NCI-H510A (cell line): ENCODE measurements around the gene IQCN.

Source experiments
- DNase-seq: peaks from one replicate; lab custom pipeline; 2025; lab: John Stamatoyannopoulos, UW

The IQCN gene

DNA sequence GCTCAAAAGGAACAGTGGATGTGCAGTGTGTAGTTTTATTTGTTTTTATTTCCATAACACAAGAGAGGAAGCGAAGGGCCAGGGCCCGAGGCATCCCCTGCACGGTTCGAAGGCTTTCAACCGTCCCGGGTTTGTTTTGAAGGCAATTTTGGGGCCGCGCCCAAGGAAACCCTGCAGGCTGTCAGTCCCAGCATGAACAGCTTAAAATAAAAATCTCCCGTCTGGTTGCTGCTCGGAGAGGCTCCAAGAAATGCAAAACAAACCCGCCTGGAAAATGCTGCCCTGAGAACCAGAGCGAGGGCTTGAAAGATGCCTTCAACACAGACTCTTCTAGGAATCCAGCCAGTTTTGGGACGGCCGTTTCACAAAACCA, 32.6 kb upstream of the IQCN start:
- no peak for DNase-seq

DNA sequence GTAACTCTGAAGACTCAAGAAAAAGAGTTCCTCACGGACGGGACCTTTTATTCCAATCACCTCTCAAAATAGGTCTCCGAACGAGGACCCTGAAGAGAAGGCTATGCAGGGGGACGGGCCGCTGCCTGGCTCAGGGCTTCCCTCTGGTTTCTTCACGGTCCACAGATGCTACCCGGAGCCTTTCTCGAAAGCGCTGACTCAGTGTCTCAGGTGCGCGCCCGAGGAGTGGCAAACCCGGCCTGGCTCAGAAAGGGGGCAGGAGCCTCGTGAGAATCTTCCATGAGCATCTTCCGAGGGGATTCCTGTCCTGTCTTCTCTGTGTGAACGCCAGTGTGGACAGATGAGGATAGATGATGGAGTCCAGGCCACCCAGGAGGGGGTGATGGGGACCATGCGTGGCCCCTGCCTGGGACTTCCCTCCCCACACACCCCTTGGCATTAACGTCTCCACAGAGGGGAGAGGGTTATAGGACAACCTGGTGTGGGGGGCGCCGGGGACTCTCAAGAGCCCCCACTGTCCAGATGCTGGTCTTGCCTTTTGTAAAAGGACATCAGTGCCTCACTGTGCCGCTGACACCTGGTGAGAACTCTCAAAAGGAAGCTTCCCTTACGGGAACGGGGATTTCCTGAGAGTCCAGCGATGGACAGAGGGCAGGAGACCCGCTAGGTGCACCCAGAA, 32.1 kb upstream of the IQCN start:
- DNase-seq: no peak

DNA sequence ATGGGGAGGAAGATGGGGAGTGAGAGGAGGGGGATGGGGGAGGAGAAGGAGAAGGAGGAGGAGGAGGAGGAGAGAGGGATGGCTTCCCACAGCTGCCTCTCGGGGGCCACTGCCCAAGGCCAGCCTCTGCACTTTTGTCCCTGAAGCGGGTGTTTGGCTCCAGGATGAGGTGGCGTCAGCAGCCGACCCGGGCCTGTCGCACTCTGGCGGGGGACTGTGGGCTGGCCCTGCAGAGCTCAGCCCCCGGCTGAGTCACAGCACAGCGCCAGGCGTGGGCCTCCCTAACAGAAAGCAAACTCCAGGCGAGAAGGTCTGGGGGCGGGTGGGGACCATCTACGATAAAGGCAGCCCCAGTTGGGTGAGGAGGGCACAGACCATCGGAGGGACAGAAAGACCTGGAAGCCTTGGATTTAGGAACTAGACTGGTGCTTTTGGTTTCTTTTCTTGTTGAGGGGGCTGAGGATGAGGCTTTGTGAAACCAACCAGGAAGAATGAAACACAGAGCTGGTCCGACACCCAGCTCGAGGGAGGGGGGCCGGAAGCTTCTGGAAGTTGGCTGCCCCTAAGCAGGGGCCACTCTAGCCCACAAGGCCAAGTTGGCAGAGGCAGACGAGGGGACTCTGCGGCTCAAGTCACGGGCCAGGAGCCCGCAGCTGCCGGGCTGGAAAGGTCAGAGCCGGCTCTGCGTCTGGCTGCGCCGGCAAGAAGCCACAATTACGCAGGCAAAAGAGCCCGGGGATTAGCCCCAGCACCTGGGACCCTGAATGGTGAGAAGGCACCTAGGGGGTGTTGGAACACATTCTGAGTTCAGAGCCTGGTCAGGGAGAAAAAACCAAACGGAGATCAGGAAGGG, 30.4 kb upstream of the IQCN start:
- DNase-seq: peak; percentile 78

DNA sequence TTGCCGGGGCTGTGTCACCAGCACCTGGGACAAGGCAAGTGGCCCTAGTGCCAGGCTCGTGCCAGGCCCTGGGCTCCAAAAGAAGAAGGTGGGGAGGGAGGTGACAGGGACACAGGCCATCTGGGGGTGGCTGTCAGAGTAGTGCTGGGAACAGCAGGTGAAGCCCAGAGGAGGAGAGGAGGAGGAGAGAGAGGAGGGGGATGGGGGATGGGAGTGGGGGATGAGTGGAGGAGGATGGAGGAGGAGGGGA, 29.9 kb upstream of the IQCN start:
- peak; percentile 78 for DNase-seq

DNA sequence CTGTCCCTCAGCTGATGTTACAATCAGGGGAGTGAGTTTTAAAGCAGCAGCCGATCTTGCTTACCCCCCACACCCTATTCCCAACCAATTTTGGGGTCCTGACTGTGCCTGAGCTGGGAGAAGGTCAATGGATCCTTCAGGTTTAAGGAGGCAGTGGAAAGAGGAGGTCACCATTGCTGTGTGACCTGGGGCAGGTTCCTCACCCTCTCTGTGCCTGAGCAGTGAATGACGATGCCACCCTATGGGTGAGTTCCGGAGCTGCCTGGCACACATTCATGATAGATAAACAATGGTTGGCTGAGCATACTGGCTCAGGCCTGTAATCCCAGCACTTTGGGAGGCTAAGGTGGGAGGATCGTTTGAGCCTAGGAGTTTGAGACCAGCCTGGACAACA, 27.5 kb upstream of the IQCN start:
- no peak for DNase-seq

DNA sequence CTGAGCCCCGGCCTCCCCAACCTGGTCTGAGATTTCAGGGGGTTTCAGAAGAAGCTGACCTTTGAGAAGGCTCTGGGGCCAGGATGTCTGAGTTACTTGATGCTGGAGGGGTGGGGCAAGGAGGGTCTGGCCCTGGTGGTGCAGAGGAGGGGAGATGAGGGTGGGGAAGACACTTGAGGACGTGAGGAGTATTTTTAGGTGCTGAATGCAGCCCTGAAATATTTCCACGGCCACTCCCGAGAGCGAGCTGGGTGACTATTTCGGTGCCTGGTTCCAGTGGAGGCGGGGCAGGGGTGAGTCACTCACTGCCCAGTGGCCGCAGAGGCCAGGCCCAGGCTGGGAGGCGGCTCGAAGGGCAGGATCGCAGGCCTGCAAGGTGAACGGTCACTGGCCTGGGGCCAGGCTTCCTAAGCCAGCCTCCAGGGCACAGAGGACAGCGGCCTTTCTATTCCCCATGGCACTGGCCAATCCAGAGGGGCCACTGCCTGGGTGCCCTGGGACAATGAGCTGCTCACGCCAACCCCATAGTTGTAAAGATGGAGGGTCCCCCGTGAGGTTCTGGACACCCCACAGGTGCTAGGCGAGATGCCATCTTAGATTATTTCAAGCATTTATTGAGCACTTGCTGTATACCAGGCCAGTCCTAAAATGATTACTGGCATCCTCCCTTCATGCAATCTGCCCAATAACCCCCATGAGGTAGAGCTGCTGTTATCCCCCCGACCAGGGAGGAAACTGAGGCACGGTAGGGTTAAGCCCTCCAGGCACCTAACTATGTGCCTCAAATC, 26.9 kb upstream of the IQCN start:
- DNase-seq: no peak

DNA sequence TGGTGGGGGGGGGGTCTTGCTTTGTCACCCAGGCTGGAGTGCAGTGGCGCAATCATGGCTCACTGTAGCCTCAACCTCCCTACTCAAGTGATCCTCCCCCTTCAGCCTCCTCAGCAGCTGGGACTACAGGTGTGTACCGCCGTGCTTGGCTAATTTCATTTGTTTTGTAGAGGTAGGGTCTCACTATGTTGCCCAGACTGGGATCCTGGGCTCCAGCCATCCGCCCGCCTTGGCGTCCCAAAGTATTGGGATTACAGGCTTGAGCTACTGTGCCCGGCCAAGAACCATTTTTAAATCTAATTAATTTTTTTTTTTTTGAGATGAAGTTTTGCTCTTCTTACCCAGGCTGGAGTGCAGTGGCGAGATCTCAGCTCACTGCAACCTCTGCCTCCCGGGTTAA, 25.4 kb upstream of the IQCN start:
- DNase-seq: no peak

DNA sequence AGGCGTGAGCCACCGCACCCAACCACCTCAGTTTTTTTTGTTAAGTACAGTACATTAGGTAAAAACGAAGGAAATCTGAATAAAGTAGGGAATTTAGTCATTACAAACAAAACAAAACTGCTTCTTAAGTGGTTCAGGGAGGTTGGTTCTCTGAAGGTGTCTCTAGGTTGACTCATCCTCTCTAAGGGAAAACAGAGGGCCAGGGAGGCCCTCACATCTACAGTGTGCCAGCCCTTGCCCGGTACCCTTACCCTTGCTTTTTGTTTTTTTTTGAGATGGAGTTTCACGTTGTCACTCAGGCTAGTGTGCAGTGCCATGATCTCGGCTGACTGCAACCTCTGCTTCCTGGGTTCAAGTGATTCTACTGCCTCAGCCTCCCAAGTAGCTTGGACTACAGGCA, 24.3 kb upstream of the IQCN start:
- DNase-seq: no peak

DNA sequence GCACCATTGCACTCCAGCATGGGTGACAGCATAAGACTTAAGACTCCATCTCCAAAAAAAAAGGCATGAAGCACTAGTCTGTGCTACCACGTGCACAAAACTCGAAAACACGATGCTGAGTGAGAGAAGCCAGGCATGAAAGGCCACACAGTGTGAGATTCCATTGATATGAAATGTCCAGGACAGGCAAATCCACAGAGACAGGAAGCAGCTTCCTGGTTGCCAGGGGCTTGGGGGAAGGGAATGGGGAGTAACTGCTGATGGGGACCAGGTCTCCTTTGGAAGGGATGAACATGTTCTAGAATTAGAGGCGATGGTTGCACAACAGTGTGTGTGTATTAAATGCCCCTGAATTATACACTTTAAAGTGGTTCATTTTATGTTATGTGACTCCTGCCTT, 23.1 kb upstream of the IQCN start:
- DNase-seq: no peak

DNA sequence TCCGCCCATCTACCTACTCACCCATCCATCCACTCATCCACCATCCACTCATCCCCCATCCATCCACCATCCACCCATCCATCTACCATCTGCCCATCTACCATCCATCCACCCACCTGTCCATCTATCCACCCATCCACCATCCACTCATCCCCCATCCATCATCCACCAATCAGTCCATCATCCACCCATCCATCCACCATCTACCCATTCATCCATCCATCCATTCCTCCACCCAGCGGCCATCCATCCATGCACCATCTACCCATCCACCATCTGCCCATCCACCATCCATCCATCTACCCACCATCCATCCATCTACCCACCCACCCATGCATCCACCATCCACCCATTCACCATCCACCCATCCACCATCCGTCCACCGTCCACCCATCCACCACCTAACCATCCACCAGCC, 20.8 kb upstream of the IQCN start:
- no peak for DNase-seq

DNA sequence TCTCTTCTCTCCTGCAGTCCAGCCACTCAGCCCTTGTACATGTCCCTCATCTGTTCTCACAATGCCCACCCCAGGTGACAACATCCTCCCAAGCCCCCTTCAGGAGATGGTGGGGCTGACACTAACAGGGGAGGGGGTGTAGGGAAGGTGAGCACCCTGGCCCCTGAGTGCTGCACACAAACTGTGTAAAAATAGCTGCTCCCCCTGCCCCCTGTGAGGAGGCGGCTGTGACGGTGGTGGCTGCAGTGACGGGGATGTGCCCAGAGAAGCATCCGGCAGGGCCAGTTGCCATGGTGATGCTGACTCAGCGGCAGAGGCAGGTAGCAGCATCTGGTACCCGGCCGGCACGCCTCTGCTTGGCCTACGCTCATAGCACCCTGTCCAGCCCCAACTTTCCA, 20.2 kb upstream of the IQCN start:
- peak; percentile 34 for DNase-seq

DNA sequence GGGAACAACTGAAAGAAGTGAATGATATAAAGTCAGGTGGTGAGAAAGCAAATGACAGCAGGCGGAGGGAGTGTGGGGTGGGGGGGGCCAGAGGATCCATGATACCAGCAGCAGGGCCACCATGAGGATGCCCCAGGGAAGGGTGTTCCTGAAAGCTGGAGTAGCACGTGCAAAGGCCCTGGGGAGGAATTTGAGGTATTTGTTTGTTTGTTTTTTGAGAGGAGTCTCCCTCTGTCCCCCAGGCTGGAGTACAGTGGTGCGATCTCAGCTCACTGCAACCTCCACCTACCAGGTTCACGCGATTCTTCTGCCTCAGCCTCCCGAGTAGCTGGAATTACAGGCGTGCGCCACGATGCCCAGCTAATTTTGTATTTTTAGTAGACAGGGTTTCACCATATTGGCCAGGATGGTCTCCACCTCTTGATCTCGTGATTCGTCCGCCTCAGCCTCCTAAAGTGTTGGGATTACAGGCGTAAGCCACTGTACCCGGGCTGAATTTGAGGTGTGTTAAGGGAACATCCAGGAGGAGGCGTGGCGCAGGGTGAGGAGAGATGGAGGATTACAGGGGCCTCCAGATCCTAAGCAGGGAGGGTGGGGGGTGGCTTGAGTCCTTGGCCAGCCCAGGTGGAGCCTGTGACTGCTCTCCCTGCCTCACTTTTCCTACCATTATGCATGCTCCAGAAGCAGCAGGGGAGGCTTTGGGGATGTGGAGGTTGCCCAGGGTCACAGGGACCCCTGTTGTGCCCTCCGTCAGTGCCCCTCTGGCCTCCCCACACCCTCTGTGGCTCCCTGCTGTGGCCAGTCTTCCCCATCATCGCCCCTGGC, 19.6 kb upstream of the IQCN start:
- DNase-seq: no peak

DNA sequence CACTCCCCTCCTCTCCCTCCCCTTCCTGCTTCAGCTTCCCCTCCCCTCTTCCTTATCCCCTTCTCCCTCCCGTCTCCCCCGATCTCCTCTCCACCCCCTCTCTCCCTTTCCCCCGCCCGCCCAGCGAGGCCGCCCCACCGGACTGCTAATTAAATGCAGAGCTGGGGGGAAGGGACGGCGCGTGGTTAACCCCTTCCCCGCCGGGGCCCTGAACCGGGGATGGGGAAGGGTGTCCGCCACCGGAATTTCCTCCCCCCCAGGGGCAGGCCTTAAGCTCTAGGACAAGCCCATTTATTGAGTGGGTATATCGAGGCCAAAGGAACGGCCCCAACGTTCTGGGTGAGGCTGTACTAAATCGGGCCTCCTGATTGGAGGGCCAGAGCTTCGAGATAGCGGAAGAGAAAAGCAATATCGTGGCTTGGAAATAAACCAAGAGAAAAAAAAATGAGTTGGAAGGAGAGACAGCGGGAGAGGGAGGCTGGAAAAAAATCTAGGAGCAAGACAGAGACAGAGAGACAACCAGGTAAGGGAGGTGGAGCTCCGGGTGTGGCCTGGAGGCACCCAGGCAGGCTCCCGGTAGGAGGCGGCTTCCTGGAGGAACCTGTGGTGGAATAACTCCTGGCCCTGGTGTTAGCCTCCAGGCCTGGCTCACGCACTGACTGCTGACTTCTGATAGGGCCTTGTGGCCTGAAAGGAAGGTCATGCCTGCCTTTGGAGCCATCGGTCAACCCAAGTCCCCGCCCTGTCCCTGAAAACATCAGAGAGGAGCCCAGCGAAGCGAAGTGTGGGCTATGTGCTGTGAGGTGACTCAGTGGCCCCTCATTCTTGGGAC, 18.8 kb upstream of the IQCN start:
- peak; percentile 54 for DNase-seq

DNA sequence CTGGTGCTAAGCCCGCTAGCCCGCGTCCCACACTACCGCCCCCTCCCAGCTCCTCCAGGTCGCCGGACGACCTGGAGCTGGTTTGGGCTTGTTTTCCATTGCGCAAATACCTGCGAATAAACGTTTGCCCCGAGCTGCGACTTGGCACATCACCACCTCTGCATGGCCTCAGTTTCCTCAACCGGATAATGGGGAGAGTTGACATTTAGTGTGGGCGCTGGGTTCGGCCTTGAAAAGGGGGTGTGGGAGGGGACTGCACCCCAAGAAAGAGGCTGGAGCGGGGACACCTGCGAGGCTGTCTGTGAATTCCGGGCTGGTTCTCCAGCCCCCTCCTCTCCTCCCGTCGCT, 18.2 kb upstream of the IQCN start:
- no peak for DNase-seq

DNA sequence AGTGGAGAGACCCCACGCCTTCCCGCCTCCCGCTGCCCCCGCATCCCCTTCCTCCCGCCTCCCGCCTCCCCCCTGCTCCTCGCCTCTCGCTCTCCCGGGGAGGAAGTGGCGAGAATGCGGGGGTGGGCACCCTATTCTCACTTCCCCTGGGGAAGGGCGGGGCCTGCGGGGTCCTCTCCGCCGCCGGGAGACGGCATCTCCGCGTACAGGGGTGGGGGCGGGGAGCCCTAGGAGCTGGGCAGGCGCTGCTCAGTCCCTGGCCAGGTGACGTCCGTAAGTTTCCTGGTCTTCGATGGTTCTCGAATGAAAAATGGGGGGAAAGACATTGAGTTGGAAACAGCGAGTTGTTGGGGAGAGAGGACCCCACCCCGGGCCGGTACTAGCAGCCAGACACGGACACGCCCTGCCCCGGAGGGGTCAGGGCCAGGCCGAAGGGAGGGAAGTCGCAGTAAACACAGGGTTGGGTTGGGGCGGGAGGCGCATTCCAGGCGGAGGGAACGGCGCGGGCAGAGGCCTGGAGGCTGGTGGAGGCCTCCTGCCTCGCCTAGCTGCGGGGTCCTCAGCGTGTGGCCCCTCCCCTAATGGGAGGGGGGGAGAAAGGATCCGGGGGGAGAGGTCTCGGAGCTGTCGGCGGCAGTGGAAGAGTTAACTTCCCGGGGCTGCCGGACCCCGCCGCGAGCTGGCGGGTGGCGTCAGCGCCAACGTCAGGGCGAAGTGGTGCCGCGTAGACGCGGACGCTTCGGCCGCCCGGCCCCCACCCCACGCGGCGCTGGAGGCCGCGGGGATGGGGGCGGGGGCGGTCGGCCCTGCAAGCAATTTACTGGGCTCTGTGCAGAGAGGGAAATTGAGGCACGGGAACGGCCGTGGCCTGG, 17.6 kb upstream of the IQCN start:
- DNase-seq: peak; percentile 36

DNA sequence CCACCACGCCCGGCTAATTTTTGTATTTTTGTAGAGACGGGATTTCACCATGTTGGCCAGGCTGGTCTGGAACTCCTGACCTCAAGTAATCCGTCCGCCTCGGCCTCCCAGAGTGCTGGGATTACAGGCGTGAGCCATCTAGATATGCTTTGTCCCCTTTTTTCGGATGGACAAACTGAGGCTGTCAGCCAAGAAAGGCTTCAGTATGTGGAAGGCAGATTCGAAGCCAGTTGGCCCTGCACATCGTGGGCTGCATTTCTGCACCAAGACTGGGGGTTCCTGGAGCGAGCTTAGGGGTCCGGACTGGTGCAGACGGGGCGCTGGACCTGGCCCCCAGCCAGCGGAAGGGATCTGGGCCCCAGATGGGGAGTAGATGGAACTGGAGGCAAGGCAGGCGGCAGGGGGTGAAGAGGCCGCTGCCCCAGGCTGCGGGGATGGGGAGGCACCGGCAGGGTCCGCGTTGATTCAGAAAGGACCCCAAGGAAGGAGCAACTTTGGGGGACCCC, 16.8 kb upstream of the IQCN start:
- DNase-seq: no peak

DNA sequence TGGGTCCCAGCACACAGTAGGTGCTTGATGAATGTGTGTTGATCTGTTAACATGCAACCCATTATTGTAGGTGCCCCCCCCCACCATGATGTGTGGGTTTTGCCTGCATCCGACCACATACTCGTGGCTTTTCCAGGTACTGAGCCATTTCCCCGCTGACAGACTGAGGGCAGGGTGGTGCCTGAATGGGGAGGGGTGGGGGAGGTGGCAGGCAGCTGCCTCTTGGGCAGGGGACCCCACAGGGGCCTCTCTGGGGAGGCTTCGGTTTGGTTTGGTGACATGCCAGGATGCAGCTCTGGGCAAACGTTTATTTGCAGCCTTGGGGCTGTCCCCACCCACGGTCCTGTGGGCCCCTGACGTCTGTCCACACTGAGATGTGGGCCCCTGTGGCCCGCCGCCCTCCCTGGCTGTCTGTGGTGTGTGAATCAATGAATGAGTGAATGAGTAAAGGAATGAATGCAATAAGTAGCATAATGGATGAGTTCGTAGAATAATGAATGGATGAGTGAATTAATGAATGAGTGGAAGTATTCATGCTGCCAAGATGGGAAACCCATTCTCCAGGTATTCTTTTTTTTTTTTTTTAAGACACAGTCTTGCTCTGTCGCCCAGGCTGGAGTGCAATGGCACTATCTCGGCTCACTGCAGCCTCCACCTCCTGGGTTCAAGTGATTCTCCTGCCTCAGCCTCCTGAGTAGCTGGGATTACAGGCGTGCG, 16.2 kb upstream of the IQCN start:
- no peak for DNase-seq

DNA sequence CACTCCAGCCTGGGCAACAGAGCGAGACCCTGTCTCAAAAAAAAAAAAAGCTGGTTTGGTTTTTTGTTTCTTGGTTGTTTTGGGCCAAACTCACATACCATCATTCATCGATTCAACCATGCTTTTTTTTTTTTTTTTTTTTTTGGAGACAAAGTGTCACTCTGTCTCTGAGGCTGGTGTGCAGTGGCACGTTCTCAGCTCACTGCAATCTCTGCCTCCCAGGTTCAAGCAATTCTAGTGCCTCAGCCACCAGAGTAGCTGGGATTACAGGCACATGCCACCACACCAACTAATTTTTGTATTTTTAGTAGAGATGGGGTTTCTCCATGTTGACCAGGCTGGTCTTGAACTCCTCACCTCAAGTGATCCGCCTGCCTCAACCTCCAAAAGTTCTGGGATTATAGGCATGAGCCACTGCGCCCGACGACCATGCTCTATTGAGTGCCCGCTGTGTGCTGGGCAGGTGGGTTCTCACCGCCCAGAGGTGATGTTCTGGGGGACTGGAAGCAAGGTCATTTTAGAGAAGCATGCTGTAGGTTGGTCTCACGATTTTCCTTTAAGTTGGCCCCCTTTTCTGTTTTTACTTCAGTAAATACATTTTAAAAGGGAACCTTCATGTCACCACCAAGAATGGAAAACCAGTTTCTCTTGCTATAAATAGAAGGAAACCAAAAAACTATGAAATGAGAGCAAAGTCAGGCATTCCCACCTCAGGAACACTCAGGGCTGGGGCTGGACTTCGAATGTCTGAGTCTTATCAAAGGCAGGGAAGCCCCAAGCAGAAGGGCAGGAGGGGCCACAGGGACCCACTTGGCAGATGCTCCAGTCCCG, 15.4 kb upstream of the IQCN start:
- DNase-seq: no peak
